Cerebellar cortex (tissue), 1 donor: ENCODE data around the gene PITPNM3.

Experiments used
- DNase-seq: peaks from one replicate; pipeline ENCODE4 v3.0.0-alpha.2; 2015; ENCODE audit warnings: low spot score

PITPNM3 gene

GRCh38 chr17:6479622-6480302 is 76.6 kb downstream of the PITPNM3 start:
- peak; percentile 35 for DNase-seq

DNA sequence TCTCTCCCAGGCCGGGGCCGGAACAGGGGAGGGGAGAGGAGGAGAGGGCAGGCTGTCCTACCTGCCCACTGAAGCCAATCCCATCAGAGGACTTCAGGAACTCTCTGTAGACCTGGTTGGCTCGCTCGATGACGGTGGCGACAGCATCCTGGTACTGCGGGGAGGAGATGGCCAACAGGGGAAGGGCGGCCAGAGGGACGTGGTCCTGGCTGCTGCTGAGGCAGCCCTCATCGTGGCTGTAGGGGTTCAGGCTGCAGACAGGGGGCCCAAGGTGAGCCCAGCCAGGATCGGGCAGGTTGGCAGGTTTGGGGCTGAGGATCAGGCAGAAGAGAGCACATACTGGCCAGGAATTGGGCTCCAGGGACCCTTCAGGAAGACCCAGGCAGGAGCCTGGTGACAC is 77.9 kb downstream of the PITPNM3 start:
- DNase-seq: no peak

GRCh38 chr17:6477831-6478383 is 78.4 kb downstream of the PITPNM3 start:
- no peak for DNase-seq

- no peak for DNase-seq
These were observed 79.6 kb downstream of the PITPNM3 start for GRCh38 chr17:6476810-6477179.

DNA sequence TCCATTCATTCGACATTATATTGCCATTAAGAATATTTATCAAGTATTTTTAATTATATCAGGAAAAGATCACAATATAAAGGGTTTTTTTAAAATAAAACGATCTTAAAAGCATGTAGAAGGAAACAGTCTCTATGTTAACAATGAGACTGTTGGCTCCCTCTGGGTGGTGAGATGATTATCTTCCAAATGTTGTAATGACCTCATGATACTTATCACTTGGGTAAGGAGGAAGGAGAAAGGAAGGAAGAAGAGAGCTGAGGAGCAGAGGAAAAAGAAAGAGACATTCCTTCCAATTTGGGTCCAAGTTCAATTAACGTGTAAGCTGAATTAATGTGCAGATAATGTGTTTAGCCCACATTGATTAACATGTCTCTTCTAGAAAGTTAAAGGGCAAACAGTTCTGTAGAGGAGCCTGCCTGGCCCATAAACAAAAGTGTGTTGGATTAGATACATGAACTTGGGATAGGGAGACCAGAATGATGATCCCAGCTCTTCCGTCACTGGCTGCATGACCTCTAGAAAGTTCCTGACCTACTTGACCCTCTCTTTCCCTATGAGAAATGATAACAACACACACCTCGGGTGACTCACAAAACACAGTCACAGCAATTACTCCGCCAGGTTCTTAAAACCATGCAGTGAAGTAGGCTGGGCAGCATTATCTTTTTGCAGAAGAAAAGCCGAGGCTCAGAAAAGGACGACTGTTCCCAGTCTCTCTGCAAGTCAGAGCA is 80.1 kb downstream of the PITPNM3 start:
- DNase-seq: no peak

- peak; percentile 78 for DNase-seq
These were observed 80.9 kb downstream of the PITPNM3 start for GRCh38 chr17:6475411-6475810.

DNA sequence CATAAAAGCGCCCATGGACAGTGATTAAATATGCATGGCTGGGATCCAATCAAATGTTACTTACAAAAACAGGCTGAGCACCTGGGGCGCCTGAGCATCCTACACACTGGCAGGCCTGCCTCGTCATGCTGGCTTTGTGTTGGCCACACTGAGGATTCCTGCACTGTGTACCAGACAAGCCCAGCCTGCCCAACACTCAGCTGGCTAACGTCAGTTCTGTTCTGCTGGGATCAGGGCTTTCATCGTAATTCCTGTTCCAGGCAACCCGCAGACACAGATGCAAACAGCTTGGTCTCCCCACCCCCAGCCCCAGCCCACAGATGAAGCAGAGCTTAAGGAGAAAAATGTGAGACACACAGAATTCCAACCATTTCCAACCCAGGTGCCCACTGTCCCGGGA is 81.4 kb downstream of the PITPNM3 start:
- peak; percentile 71 for DNase-seq

DNA sequence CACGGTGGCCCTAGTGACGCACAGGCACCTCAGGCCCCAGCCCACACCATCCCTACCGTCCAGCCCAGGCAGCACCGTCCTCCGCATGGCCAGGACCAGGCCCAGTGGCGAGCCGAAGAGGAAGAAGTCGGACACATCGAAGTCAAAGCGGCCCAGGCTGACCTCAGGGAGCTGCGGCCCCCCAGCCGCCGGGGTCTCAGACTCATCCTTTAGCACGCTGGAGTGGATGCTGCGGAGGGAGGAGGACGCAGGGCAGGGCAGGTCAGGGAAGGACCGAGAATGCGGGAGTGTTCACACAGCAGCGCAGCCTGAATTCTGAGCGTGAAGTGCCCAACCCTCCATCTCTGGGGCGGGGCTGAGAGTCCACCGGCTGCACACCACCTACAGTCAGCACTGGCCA is 82.0 kb downstream of the PITPNM3 start:
- no peak for DNase-seq

- peak; percentile 87 for DNase-seq
These were observed 83.1 kb downstream of the PITPNM3 start for GRCh38 chr17:6473128-6473767.

- DNase-seq: no peak
These were observed 83.8 kb downstream of the PITPNM3 start for GRCh38 chr17:6472517-6472916.

DNA sequence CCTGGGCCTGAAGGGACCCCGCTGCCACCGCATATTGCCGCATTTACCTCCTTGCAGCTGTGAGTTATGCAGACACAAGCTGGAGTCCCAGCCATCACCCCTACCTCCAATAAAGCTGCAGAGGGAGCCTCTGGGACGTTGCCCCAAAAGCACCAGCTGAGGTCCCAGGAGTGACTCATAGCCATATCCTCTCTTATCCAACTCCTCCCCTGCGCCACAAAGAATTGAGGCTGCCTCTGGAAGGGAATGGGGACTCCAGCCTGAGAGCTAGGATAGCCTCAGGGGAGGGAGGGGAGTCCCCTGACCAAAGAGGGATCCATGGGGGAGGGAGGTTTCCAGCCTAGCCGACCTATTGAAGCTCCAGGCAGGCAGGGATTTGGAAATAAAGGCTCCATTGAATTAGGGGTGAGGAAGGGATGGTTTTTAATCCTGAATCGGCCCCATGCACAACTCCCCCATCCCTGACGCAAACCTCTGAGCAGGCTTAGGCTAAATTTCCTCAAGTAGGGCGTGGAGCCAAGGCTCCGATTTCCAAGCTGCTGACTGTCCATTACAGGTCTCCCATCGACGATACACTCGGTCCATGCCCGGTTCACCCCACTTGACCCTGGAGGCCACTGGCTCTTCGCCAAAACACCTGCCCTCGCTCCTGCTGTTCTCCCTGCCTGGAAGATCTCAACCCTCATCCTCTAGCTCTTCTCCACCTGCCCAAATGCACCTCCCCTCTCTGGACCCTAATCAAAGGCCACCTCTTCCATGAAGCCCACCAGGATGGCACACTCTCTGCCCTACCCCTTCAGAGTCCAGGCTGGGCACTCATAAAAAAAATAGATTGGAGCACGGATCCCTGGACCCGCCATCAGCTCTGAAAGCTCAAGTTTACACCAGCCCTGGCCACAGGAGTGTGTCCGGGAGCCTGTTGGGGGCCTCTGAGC is 84.6 kb downstream of the PITPNM3 start:
- no peak for DNase-seq

- no peak for DNase-seq
These were observed 85.4 kb downstream of the PITPNM3 start for GRCh38 chr17:6470751-6471521.

DNA sequence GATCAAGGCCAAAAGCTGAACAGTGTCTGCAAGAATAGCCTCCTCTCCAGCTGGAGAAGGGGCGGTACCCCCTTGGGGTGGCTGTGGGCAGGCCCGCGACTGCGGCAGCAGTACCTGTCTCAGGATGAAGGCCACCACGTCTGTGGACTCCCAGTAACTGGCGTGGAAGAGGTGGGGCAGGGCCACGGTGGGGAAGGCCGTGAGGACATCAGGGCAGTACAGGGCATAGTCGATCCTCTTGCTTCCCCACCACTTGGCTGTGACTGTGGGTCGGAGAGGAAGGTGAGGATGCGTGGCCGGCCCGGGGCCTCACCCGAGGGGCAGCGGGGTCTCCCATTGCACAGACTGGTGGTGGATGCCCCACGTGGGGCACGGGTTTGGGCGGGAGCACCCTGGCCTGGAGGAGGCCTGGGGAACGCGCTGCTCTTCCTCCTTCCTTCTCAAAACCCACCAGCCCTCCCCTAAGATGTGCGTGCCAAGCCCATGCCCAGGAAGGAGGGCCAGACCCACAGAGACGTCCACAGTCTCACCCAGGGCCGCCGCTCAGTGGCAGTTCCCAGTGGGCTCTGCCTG is 86.1 kb downstream of the PITPNM3 start:
- DNase-seq: no peak

DNA sequence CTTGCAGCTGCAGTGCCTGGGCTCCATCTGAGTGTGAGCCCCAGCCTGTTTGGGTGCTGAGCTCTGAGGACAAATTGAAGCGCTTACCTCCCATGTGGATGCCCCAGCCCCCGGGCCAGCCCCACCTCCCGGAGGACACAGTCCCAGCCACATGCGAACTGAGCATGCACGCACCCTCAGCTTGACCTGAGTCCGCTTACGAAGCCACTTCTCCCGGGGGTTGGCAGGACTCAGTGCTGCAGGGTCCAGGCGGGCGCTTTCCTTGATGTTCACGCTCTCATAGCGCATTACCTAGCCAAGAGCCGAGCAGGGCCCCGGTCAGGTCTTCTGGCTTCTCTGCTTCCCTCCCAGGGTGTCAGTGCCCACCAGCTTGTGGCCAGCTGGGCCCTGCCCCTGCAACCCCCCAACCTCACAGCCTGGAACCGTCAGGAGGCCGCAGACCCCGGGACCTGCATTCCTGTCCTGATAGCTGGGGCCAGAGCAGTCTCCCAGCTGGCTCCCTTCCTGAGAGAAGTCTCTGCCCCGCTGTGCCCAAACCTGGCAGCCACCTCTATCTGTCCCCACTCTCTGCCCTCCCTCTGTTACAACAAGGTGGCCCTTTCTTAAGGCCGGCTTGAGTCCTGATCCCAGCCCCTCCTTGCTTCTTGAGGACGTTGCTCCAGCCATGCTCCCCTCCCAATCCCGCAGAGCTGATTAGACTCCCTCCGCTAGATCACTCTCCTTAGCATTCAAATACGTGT is 88.1 kb downstream of the PITPNM3 start:
- DNase-seq: peak; percentile 50

GRCh38 chr17:6467567-6467966 is 88.8 kb downstream of the PITPNM3 start:
- no peak for DNase-seq

DNA sequence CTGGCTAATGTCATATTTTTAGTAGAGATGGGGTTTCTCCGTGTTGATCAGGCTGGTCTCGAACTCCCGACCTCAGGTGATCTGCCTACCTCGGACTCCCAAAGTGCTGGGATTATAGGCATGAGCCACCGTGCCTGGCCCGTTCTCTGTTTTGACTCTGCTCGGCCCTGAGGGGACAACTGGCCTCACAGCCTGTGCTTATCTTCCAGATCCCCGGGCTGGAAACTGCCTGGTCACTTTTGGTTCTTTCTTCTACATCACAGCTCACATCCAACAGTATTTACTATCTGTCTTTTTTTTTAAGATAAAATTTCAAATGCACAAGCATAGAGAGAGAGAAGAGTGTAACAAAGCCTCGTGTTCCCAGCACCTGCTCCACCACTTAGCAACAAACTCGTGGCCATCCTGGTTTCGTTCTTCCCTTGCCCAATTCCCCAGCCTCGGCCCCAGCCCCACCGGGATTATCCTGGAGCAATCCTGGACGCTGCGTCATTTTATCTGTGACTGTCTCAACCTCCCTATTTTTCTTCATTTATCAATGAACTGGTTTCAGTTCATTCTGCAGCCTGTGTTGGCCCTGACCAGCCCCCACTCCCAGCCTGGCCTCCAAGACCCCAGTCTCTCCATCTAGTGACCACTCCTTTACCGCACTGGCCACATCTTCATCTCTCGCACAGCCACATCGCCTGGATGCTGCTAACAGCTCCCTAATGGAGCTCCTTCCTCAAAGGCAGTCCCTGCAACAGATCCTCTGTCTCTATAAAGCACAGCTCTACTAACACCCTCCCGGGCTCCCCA is 91.0 kb downstream of the PITPNM3 start:
- no peak for DNase-seq

GRCh38 chr17:6464446-6465041 is 91.8 kb downstream of the PITPNM3 start:
- DNase-seq: no peak

DNA sequence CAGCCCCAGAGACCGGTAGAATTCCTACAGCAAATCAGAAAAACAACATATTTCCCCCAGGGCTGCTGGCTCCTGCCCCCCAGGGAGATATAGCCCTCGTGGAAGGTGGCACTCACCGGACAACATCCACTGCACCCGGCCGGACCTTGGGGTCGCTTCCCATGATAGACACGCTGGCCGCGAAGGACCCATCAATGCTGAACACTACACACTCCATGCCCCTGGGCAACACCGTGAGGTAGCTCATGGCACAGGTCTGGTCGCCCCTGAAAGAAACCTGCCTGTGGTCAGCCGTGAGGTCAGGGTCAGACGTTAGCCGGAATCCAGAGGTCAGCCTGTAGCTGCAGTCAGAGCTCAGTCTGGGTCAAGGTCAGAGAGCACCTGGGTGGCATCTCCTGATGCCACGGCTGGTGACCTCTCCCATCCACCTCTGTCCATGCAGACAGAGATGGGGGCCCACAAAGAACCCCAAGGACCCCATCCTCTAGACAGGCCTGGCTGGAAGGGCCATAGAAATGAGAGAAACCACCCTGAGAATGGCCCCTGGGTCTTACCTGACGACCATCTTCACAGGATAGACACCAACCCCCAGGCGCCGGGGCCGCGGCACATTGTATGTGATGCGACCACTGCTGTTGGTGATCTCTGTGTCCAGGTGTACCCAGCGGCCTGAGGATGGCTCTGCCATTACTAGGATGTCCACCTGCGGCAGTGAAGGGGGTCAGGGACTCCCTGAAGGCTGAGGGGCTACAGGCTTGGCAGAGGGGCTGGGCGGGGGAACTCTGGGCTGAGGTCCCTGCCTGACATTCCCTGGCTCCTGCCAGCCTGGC is 92.5 kb downstream of the PITPNM3 start:
- DNase-seq: no peak
